Measurements from ENCODE around the gene S100A14.

Gene S100A14

DNA sequence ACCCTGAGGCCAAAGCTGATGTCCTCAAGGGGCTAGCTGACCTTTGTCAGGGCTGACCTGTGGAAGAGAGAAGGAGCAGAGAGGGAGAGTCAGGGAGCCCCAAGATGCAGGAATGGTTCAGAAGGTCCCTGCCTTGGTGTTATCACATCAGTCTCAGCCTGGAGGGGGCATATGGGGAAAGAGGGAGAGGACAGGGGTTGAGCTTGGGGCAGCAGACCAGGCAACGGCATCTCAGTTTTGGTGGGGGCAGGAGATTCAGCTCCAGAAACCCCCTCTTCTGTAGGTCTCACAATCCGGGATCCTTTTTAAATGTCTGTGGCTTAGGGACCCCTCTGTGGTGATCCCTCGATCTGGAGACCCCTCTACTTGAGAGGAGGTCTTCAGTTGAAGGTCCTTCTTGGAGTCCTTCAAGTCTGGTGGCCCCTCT is 10.4 kb upstream of the S100A14 start:
- H3K4me3 ChIP-seq (replicated peaks; ENCODE audit: insufficient read depth, low read length): no peak overlapping the region
- DNase-seq (ENCODE audit: low read depth in 1 of 2, low spot score in 1 of 2): no peak
- H3K27me3 ChIP-seq (ENCODE audit: insufficient read depth, poor library complexity, severe bottlenecking): no peaks in the 10 kb centered on the region
- no peak overlapping the region for H3K27ac ChIP-seq (replicated peaks)
- TF ChIP-seq CTCF (IDR thresholded peaks at IDR 0.05; ENCODE audit: insufficient read depth, low read length) (no peak), GABPA (IDR thresholded peaks at IDR 0.05; ENCODE audit: low read depth) (no peak), POLR2AphosphoS5 (IDR thresholded peaks at IDR 0.05; ENCODE audit: low read depth) (no peak), SPI1 (IDR thresholded peaks at IDR 0.05; ENCODE audit: borderline replicate concordance, low read depth) (no peak)
- TF ChIP-seq, protein P1, sequence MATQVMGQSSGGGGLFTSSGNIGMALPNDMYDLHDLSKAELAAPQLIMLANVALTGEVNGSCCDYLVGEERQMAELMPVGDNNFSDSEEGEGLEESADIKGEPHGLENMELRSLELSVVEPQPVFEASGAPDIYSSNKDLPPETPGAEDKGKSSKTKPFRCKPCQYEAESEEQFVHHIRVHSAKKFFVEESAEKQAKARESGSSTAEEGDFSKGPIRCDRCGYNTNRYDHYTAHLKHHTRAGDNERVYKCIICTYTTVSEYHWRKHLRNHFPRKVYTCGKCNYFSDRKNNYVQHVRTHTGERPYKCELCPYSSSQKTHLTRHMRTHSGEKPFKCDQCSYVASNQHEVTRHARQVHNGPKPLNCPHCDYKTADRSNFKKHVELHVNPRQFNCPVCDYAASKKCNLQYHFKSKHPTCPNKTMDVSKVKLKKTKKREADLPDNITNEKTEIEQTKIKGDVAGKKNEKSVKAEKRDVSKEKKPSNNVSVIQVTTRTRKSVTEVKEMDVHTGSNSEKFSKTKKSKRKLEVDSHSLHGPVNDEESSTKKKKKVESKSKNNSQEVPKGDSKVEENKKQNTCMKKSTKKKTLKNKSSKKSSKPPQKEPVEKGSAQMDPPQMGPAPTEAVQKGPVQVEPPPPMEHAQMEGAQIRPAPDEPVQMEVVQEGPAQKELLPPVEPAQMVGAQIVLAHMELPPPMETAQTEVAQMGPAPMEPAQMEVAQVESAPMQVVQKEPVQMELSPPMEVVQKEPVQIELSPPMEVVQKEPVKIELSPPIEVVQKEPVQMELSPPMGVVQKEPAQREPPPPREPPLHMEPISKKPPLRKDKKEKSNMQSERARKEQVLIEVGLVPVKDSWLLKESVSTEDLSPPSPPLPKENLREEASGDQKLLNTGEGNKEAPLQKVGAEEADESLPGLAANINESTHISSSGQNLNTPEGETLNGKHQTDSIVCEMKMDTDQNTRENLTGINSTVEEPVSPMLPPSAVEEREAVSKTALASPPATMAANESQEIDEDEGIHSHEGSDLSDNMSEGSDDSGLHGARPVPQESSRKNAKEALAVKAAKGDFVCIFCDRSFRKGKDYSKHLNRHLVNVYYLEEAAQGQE (IDR thresholded peaks at IDR 0.05; ENCODE audit: insufficient replicate concordance, low read depth): no peak

- H3K27me3 ChIP-seq (ENCODE audit: insufficient read depth, poor library complexity, severe bottlenecking): no peaks in the 10 kb centered on the region
- TF ChIP-seq, protein P1 (IDR thresholded peaks at IDR 0.05; ENCODE audit: insufficient replicate concordance, low read depth): no peak
- TF ChIP-seq GABPA (IDR thresholded peaks at IDR 0.05; ENCODE audit: low read depth) (no peak), SPI1 (IDR thresholded peaks at IDR 0.05; ENCODE audit: borderline replicate concordance, low read depth) (no peak), POLR2AphosphoS5 (IDR thresholded peaks at IDR 0.05; ENCODE audit: low read depth) (no peak), CTCF (IDR thresholded peaks at IDR 0.05; ENCODE audit: insufficient read depth, low read length) (no peak)
- no peak for DNase-seq (ENCODE audit: low read depth in 1 of 2, low spot score in 1 of 2)
- no peak overlapping the region for H3K4me3 ChIP-seq (replicated peaks; ENCODE audit: insufficient read depth, low read length)
- H3K27ac ChIP-seq (replicated peaks): no peak overlapping the region
Measured at GRCh38 chr1:153624965-153625611, 9.0 kb upstream of the S100A14 start.

DNA sequence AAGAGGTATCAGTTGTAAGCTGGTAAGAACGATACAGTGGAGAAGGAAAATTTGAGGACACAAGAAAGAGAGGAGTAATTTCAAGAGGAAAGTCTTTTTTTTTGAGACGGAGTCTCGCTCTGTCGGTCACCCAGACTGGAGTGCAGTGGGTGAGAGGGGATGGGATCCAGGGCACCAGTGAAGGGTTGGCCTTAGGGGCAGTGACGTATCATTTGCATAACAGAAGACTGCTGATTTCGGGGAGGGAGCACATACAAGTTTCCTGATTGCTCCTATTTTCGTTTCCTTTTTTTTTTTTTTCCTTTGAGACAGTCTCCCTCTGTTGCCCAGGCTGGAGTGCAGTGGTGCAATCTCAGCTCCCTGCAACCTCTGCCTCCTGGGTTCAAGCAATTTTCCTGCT is 7.0 kb upstream of the S100A14 start:
- TF ChIP-seq CTCF (IDR thresholded peaks at IDR 0.05; ENCODE audit: insufficient read depth, low read length): no peak
- TF ChIP-seq GABPA (IDR thresholded peaks at IDR 0.05; ENCODE audit: low read depth): no peak
- no peak for TF ChIP-seq SPI1 (IDR thresholded peaks at IDR 0.05; ENCODE audit: borderline replicate concordance, low read depth)
- no peak for TF ChIP-seq POLR2AphosphoS5 (IDR thresholded peaks at IDR 0.05; ENCODE audit: low read depth)
- no peak for DNase-seq (ENCODE audit: low read depth in 1 of 2, low spot score in 1 of 2)
- no peak overlapping the region for H3K4me3 ChIP-seq (replicated peaks; ENCODE audit: insufficient read depth, low read length)
- H3K27ac ChIP-seq (replicated peaks): no peak overlapping the region
- H3K27me3 ChIP-seq (ENCODE audit: insufficient read depth, poor library complexity, severe bottlenecking): no peaks in the 10 kb centered on the region

DNA sequence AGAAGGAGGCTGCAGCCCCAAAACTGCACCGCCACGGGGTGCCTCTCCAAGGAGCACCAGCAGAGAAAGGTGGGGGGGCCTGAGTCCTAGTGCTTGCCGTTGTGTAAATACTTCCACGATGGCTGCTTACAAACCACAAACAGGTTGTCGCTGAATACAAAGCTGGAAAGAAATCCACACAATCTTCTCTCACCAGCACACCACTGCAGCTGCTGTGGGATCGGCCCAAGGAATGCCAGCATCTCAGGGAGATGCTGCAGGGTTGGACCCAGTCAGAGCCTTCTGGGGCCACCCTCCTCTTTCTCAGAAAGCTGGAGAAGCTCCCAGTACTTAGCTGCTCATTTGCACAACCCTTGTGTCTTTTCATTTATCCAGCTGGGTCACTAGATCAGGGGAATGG is 3.0 kb upstream of the S100A14 start:
- no peak for DNase-seq (ENCODE audit: low read depth in 1 of 2, low spot score in 1 of 2)
- no peak overlapping the region for H3K4me3 ChIP-seq (replicated peaks; ENCODE audit: insufficient read depth, low read length)
- no peak overlapping the region for H3K27ac ChIP-seq (replicated peaks)
- no peaks in the 10 kb centered on the region for H3K27me3 ChIP-seq (ENCODE audit: insufficient read depth, poor library complexity, severe bottlenecking)
- TF ChIP-seq SPI1 (IDR thresholded peaks at IDR 0.05; ENCODE audit: borderline replicate concordance, low read depth) (no peak), CTCF (IDR thresholded peaks at IDR 0.05; ENCODE audit: insufficient read depth, low read length) (no peak), POLR2AphosphoS5 (IDR thresholded peaks at IDR 0.05; ENCODE audit: low read depth) (no peak), GABPA (IDR thresholded peaks at IDR 0.05; ENCODE audit: low read depth) (no peak)
- TF ChIP-seq, protein P1 (IDR thresholded peaks at IDR 0.05; ENCODE audit: insufficient replicate concordance, low read depth): no peak
